HepG2 (cell line): ENCODE results near the gene OR1I1. TPM values are rescaled to one million over a fixed set of nuclear protein-coding genes. Genes with fewer than 3 reads are reported as not detected.

Experiments used
- ARNTL ChIP-seq: sonication (generic); formaldehyde crosslinking; IDR thresholded peaks from 2 replicates; pipeline ENCODE4 v1.4.0; 2020; ENCODE audit warnings: mild to moderate bottlenecking, missing genetic modification reagents
- BORCS8-MEF2B ChIP-seq: sonication (generic); formaldehyde crosslinking; IDR thresholded peaks from 2 replicates; pipeline ENCODE4 v1.8.0; 2022; ENCODE audit warnings: mild to moderate bottlenecking, missing genetic modification reagents
- ELF3 ChIP-seq: IDR thresholded peaks from 2 replicates; pipeline ENCODE4 v1.6.1; 2016; ENCODE audit warnings: missing genetic modification reagents, missing compliant biosample characterization
- ETV5 ChIP-seq: IDR thresholded peaks from 2 replicates; pipeline ENCODE4 v1.6.1; 2018; ENCODE audit warnings: missing biosample characterization, missing genetic modification reagents, inconsistent platforms, borderline replicate concordance
- FLYWCH1 ChIP-seq: sonication (generic); formaldehyde crosslinking; IDR thresholded peaks from 2 replicates; pipeline ENCODE4 v1.8.1; 2023; ENCODE audit warnings: mild to moderate bottlenecking, missing genetic modification reagents
- FOXA1 ChIP-seq, 2 experiments: fragments of 450-650 bp in 1 of 2; sonication (generic) in 1 of 2; formaldehyde crosslinking in 1 of 2; IDR thresholded peaks; 2 replicates each; pipeline versions ENCODE4 v1.4.0 to v1.6.1; 2016 to 2020; ENCODE audit warnings: missing genetic modification reagents in 1 of 2
- HOXA3 ChIP-seq: sonication (generic); formaldehyde crosslinking; IDR thresholded peaks from 2 replicates; pipeline ENCODE4 v1.5.0; 2020; ENCODE audit warnings: missing genetic modification reagents
- JARID2 ChIP-seq: sonication (generic); formaldehyde crosslinking; IDR thresholded peaks from 2 replicates; pipeline ENCODE4 v1.8.1; 2023; ENCODE audit warnings: missing genetic modification reagents, inconsistent platforms; ENCODE audit not compliant: insufficient replicate concordance
- JUNB ChIP-seq: sonication (generic); formaldehyde crosslinking; IDR thresholded peaks from 2 replicates; pipeline ENCODE4 v1.8.0; 2022; ENCODE audit warnings: missing genetic modification reagents, mild to moderate bottlenecking, borderline replicate concordance
- MAF1 ChIP-seq: sonication (generic); formaldehyde crosslinking; IDR thresholded peaks from 2 replicates; pipeline ENCODE4 v1.5.0; 2020; ENCODE audit warnings: missing genetic modification reagents, borderline replicate concordance
- MYC ChIP-seq: sonication (generic); formaldehyde crosslinking; IDR thresholded peaks from 2 replicates; pipeline ENCODE4 v1.9.0; 2021; ENCODE audit warnings: missing genetic modification reagents, borderline replicate concordance
- NR2F2 ChIP-seq: IDR thresholded peaks from 2 replicates; pipeline ENCODE4 v1.6.1; 2012; ENCODE audit warnings: low read depth, inconsistent platforms, borderline replicate concordance
- NR2F6 ChIP-seq, 2 experiments: IDR thresholded peaks; 2 replicates each; pipeline ENCODE4 v1.6.1; 2016; ENCODE audit warnings: antibody characterized with exemption in 1 of 2, mild to moderate bottlenecking in 1 of 2
- SKIL ChIP-seq: sonication (generic); formaldehyde crosslinking; IDR thresholded peaks from 2 replicates; pipeline ENCODE4 v1.8.0; 2022; ENCODE audit warnings: missing genetic modification reagents, mild to moderate bottlenecking, moderate library complexity, borderline replicate concordance
- ZBTB38 ChIP-seq: sonication (generic); formaldehyde crosslinking; IDR thresholded peaks from 2 replicates; pipeline ENCODE4 v1.5.1; 2020; ENCODE audit warnings: mild to moderate bottlenecking, missing genetic modification reagents
- ZBTB7A ChIP-seq: sonication (generic); formaldehyde crosslinking; IDR thresholded peaks from 2 replicates; pipeline ENCODE4 v1.8.0; 2022; ENCODE audit warnings: mild to moderate bottlenecking, missing genetic modification reagents
- ZNF350 ChIP-seq: sonication (generic); formaldehyde crosslinking; IDR thresholded peaks from 2 replicates; pipeline ENCODE4 v1.4.0; 2020; ENCODE audit warnings: mild to moderate bottlenecking, low read depth, missing genetic modification reagents, borderline replicate concordance
- ZNF503 ChIP-seq: sonication (generic); formaldehyde crosslinking; IDR thresholded peaks from 2 replicates; pipeline ENCODE4 v1.4.0; 2020; ENCODE audit warnings: missing genetic modification reagents
- ZNF556 ChIP-seq: sonication (generic); formaldehyde crosslinking; IDR thresholded peaks from 2 replicates; pipeline ENCODE4 v1.4.0; 2020; ENCODE audit warnings: mild to moderate bottlenecking, missing genetic modification reagents, borderline replicate concordance
- polyA plus RNA-seq, 8 experiments: library from polyadenylated mRNA; depleted of rRNA in 3 of 8; stranded (reverse) in 7 of 8; unstranded in 1 of 8; fragments of >200 nt; fragmentation: Illumina TruSeq in 4 of 8; extraction: Trizol in 4 of 8; gene quantifications; 2 replicates each; pipeline versions ENCODE4 v1.2.1 to v1.2.3, GENCODE V29; 2011 to 2016; ENCODE audit warnings: low read depth in 4 of 8, missing spikeins in 1 of 8, mixed read lengths in 1 of 8; ENCODE audit not compliant: insufficient read depth in 1 of 8
- total RNA-seq, 5 experiments: library from RNA; depleted of rRNA; stranded (reverse); fragments of >200 nt; fragmentation: Illumina TruSeq; extraction: Trizol; gene quantifications; 2 replicates each; pipeline ENCODE4 v1.2.3, GENCODE V29; 2016; ENCODE audit warnings: low read depth in 1 of 5
- TF ChIP-seq, protein P1 (sequence below): sonication (generic); formaldehyde crosslinking; IDR thresholded peaks from 2 replicates; pipeline ENCODE4 v1.4.0; 2020; ENCODE audit warnings: missing genetic modification reagents
- TF ChIP-seq, protein P2 (sequence below): sonication (generic); formaldehyde crosslinking; IDR thresholded peaks from 2 replicates; pipeline ENCODE4 v1.5.0; 2020; ENCODE audit warnings: missing genetic modification reagents

The OR1I1 gene
- total and polyA plus RNA-seq, 2 of the 13 experiments (the other 11 are each of a cell fraction or from before 2014, with no cell fraction given) = not detected

DNA sequence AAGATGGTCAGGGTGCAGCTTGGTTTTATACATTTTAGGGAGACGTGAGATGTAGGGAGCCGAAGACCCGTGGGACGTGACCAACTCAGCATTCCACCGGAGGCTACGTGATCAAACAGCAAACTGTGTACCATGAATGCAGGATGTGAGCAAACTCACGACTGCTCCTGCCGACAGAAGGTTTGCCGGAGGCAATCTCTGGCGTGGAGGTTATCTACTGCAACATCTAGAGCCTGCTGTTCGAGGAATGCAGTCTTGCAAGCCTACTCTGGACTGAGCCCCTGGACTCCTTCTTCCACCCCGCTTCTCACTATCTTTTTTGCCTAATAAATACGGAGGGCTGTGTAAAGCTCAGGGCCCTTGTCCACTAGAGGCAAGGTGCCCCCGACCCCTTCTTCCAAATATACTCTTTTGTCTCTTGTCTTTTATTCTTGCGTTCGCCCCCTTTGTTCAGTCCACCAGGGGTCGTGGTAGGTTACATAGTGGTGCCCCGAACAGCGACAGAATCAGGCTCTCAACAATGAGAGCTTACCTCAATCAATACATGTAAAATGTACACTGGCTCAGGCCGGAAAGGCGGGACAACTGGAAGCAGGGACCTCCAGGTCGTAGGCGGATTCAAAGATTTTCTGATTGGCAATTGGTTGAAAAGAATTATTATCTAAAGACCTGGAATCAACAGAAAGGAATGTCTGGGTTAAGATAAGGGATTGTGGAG is 8.9 kb upstream of the OR1I1 start (continued):
- TF ChIP-seq SKIL (CRISPR knock-in tag) (peak; percentile 56; the same call in 1 of the 2 replicates), ZNF503 (CRISPR knock-in tag) (0 out of 2 replicates have a peak, but pooled peaks have one; percentile 36), JUNB (CRISPR knock-in tag) (no peak), ZNF350 (CRISPR knock-in tag) (no peak), ELF3 (CRISPR knock-in tag) (peak; percentile 31; the same call in 1 of the 2 replicates), ZBTB7A (CRISPR knock-in tag) (peak; percentile 39; the same call in 1 of the 2 replicates), FOXA1 (IDR thresholded peaks at IDR 0.05) (no peak), FOXA1 (CRISPR knock-in tag; IDR thresholded peaks at IDR 0.05) (no peak), NR2F6 (IDR thresholded peaks at IDR 0.05) (peak; percentile 36; the same call in 1 of the 2 replicates), NR2F6 (CRISPR knock-in tag; IDR thresholded peaks at IDR 0.05) (peak; percentile 58; the same call in 1 of the 2 replicates), ZNF556 (CRISPR knock-in tag) (peak; percentile 61; the same call in 1 of the 2 replicates), JARID2 (CRISPR knock-in tag) (no peak), NR2F2 (no peak), MAF1 (CRISPR knock-in tag) (no peak), FLYWCH1 (CRISPR knock-in tag) (no peak), MYC (CRISPR knock-in tag) (0 out of 2 replicates have a peak, but pooled peaks have one; percentile 27), ARNTL (peak; percentile 52; the same call in 1 of the 2 replicates), ZBTB38 (0 out of 2 replicates have a peak, but pooled peaks have one; percentile 36), HOXA3 (CRISPR knock-in tag) (peak; percentile 31; the same call in 1 of the 2 replicates), BORCS8-MEF2B (CRISPR knock-in tag) (no peak), ETV5 (CRISPR knock-in tag) (peak; percentile 77; the same call in 1 of the 2 replicates)
- TF ChIP-seq, protein P1, sequence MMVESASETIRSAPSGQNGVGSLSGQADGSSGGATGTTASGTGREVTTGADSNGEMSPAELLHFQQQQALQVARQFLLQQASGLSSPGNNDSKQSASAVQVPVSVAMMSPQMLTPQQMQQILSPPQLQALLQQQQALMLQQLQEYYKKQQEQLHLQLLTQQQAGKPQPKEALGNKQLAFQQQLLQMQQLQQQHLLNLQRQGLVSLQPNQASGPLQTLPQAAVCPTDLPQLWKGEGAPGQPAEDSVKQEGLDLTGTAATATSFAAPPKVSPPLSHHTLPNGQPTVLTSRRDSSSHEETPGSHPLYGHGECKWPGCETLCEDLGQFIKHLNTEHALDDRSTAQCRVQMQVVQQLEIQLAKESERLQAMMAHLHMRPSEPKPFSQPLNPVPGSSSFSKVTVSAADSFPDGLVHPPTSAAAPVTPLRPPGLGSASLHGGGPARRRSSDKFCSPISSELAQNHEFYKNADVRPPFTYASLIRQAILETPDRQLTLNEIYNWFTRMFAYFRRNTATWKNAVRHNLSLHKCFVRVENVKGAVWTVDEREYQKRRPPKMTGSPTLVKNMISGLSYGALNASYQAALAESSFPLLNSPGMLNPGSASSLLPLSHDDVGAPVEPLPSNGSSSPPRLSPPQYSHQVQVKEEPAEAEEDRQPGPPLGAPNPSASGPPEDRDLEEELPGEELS = peak; percentile 34; the same call in 1 of the 2 replicates
- TF ChIP-seq, protein P2, sequence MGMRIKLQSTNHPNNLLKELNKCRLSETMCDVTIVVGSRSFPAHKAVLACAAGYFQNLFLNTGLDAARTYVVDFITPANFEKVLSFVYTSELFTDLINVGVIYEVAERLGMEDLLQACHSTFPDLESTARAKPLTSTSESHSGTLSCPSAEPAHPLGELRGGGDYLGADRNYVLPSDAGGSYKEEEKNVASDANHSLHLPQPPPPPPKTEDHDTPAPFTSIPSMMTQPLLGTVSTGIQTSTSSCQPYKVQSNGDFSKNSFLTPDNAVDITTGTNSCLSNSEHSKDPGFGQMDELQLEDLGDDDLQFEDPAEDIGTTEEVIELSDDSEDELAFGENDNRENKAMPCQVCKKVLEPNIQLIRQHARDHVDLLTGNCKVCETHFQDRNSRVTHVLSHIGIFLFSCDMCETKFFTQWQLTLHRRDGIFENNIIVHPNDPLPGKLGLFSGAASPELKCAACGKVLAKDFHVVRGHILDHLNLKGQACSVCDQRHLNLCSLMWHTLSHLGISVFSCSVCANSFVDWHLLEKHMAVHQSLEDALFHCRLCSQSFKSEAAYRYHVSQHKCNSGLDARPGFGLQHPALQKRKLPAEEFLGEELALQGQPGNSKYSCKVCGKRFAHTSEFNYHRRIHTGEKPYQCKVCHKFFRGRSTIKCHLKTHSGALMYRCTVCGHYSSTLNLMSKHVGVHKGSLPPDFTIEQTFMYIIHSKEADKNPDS (CRISPR knock-in tag) = no peak
